HL-60/S4 treated with phorbol 12-myristate 13-acetate at 8.2 ng/mL for 4 days and 3 days (cell line): Measurements from ENCODE around the gene KRTAP9-3.
"Not testable (repeated sequence)": the region's sequence is repeated elsewhere in the genome, so short reads cannot be mapped to it uniquely, and the experiment has no call there.

Experiments
- in situ Hi-C: fragments of 300-500 bp; cut with MboI; formaldehyde crosslinking; loops from 2 replicates; pipeline ENCODE4 v1.15.0; 2022; ENCODE audit warnings: low sequenced_read_pairs

The KRTAP9-3 gene

GRCh38 chr17:41249637-41250240 lies 17.5 kb downstream of the KRTAP9-3 start, which contains the start of gene KRTAP9-4:
Gene KRTAP9-4 (plus strand): TSS chr17:41249687. CDS start chr17:41249721, 34 bp downstream.
- in situ Hi-C loops, result not testable (repeated sequence)

GRCh38 chr17:41251261-41251660 lies 19.0 kb downstream of the KRTAP9-3 start:
- in situ Hi-C loops, result no loop called here

GRCh38 chr17:41254861-41255260 lies 22.6 kb downstream of the KRTAP9-3 start:
- in situ Hi-C loops, result no loop called here

- in situ Hi-C loops, result not testable (repeated sequence)
Observed at GRCh38 chr17:41255381-41256290, 23.4 kb downstream of the KRTAP9-3 start, which contains the start of gene KRTAP9-9. Gene KRTAP9-9 (plus strand): TSS chr17:41255384.

GRCh38 chr17:41256291-41256685 lies 24.0 kb downstream of the KRTAP9-3 start:
- in situ Hi-C loops, result no loop called here

GRCh38 chr17:41258406-41258805 lies 26.2 kb downstream of the KRTAP9-3 start:
- in situ Hi-C loops, result no loop called here

- in situ Hi-C loops, result no loop called here
Observed at GRCh38 chr17:41263212-41263611, 31.0 kb downstream of the KRTAP9-3 start.

- in situ Hi-C loops, result no loop called here
Observed at GRCh38 chr17:41264599-41264998, 32.4 kb downstream of the KRTAP9-3 start.

- in situ Hi-C loops, result no loop called here
Observed at GRCh38 chr17:41265078-41265477, 32.8 kb downstream of the KRTAP9-3 start, which contains the start of gene KRTAP9-6. Gene KRTAP9-6 (plus strand): TSS chr17:41265378. CDS start chr17:41265378, 0 bp downstream.

- in situ Hi-C loops, result no loop called here
Observed at GRCh38 chr17:41267711-41268110, 35.5 kb downstream of the KRTAP9-3 start.

- in situ Hi-C loops, result not testable (repeated sequence)
Observed at GRCh38 chr17:41271323-41271722, 39.1 kb downstream of the KRTAP9-3 start.

- in situ Hi-C loops, result no loop called here
Observed at GRCh38 chr17:41271858-41272257, 39.6 kb downstream of the KRTAP9-3 start.

GRCh38 chr17:41275648-41276190 lies 43.5 kb downstream of the KRTAP9-3 start, which contains the start of gene KRTAP9-7:
Gene KRTAP9-7 (plus strand): TSS chr17:41275698. CDS start chr17:41275698, 0 bp downstream.
- in situ Hi-C loops, result not testable (repeated sequence)

GRCh38 chr17:41278176-41278955 lies 46.1 kb downstream of the KRTAP9-3 start:
- in situ Hi-C loops, result no loop called here
